HL-60 (cell line): ENCODE measurements around the gene KRTAP5-9.

ENCODE experiments used
- CTCF ChIP-seq: IDR thresholded peaks from one replicate; pipeline ENCODE4 v1.5.1; 2011; ENCODE audit warnings: low read length, control low read depth, inconsistent platforms; ENCODE audit not compliant: insufficient read depth
- POLR2AphosphoS5 ChIP-seq: IDR thresholded peaks from 2 replicates; pipeline ENCODE4 v1.6.1; 2012; ENCODE audit warnings: low read depth

- TF ChIP-seq CTCF (no peak), POLR2AphosphoS5 (no peak)
Observed at GRCh38 chr11:71565263-71565662, 17.0 kb downstream of the KRTAP5-9 start, which contains the start of gene KRTAP5-10.
